HG02642 (cell line): ENCODE data around the gene HDDC3.
A peak's percentile ranks its signal among the peaks of the same experiment; 100 is the strongest.

Experiments
- ATAC-seq: cut with Tn5 transposase; IDR thresholded peaks from one replicate; pipeline ENCODE4 v1.9.1; 2021; ENCODE audit warnings: mild to moderate bottlenecking; ENCODE audit not compliant: unreplicated experiment, poor library complexity

The HDDC3 gene

GRCh38 chr15:90931828-90932659 is at the start of gene HDDC3:
Gene HDDC3, minus strand, starts transcription at chr15:90932549. Its CDS starts 9 bp downstream, at chr15:90932540.
- ATAC-seq = peak; percentile 50

GRCh38 chr15:90982135-90982534 is 49.8 kb upstream of the HDDC3 start:
- peak; percentile 29 for ATAC-seq

GRCh38 chr15:90981681-90982080 is 49.3 kb upstream of the HDDC3 start:
- ATAC-seq = peak; percentile 65

- ATAC-seq = no peak
These were observed 47.2 kb upstream of the HDDC3 start for GRCh38 chr15:90979582-90979981.

GRCh38 chr15:90974216-90974615 is 41.9 kb upstream of the HDDC3 start:
- ATAC-seq = no peak

- ATAC-seq = no peak
These were observed 39.8 kb upstream of the HDDC3 start for GRCh38 chr15:90972133-90972532.

- ATAC-seq = no peak
These were observed 37.9 kb upstream of the HDDC3 start for GRCh38 chr15:90970274-90970673.

GRCh38 chr15:90968434-90968833 is 36.1 kb upstream of the HDDC3 start:
- no peak for ATAC-seq

GRCh38 chr15:90967206-90967605 is 34.9 kb upstream of the HDDC3 start:
- ATAC-seq = no peak

- no peak for ATAC-seq
These were observed 33.9 kb upstream of the HDDC3 start for GRCh38 chr15:90966262-90966661.

GRCh38 chr15:90962021-90962420 is 29.7 kb upstream of the HDDC3 start:
- no peak for ATAC-seq

- no peak for ATAC-seq
These were observed 28.1 kb upstream of the HDDC3 start for GRCh38 chr15:90960298-90961091.

GRCh38 chr15:90959894-90960293 is 27.5 kb upstream of the HDDC3 start:
- ATAC-seq = no peak

GRCh38 chr15:90959028-90959595 is 26.8 kb upstream of the HDDC3 start:
- ATAC-seq = no peak

- ATAC-seq = no peak
These were observed 25.4 kb upstream of the HDDC3 start for GRCh38 chr15:90957791-90958190.

GRCh38 chr15:90957031-90957790 is 24.9 kb upstream of the HDDC3 start:
- no peak for ATAC-seq

- peak; percentile 25 for ATAC-seq
These were observed 24.1 kb upstream of the HDDC3 start for GRCh38 chr15:90956274-90957030.

GRCh38 chr15:90955624-90956273 is 23.4 kb upstream of the HDDC3 start:
- ATAC-seq = no peak
